T-helper 9 cell (primary cell): ENCODE measurements around the gene NOL7.

Source experiments
- DNase-seq: peaks from one replicate; pipeline ENCODE4 v3.0.0-alpha.2; 2020
- total RNA-seq, 2 donors: gene quantifications; one replicate each; lab custom pipeline; 2026; lab: John Stamatoyannopoulos, UW

The NOL7 gene
- total RNA-seq, result 64.7 to 69.2 reads per million in 2 donors

DNA sequence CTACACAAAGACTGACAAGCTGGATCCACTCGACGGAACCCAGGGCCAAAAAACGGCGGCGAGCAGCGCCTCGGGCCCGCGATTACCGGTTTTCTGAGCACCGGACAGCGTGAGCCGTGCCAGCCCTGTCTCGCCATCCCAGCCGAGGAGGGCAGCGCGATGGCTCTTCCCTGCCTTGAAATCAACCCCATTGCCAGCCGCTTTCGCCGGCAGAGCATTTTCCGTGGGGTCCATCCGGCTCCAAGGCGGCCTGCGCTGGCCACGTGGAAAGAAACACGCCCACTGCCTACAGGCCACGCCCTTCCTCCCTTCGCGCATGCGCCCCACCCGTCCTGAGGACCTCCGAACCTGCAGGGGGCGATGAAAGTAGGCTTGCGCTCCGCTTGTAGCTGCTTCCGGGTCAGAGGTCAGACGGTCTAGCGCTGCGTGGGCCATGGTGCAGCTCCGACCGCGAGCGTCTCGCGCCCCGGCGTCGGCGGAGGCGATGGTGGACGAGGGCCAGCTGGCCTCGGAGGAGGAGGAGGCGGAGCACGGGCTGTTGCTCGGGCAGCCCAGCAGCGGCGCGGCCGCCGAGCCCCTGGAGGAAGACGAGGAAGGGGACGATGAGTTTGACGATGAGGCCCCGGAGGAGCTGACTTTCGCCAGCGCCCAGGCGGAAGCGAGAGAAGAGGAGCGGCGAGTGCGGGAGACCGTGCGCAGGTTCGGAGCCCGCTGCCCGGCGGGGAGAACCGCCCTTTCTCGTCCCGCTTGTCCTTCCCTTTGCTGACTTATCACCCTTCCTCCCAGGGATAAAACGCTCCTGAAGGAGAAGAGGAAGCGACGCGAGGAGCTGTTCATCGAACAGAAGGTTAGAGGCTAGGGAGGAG lies at the start of gene NOL7:
TSS of gene NOL7 (plus strand) at position 410 of the 866 bp plus-strand sequence. CDS start at position 434, 24 bp downstream.
- DNase-seq, result peak; percentile 99

DNA sequence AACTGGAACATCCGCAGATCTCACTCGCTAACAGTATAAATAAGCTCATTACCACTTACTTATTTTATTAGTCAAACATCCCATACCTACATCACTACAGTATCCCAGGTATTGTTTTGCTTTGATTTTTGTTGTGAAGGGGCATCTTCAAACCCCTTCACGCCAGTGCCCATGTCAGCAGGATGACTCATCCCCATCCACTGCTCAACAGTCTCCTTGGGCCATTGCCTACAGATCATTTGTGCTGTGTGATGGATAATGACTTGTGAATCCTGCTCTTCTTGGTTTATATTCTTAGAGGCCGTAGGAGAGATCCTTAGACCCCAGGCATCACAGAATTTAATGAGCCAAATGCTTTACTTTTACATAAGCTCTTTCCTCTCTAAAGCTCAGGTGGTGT lies 49.2 kb upstream of the NOL7 start:
- DNase-seq, result no peak

DNA sequence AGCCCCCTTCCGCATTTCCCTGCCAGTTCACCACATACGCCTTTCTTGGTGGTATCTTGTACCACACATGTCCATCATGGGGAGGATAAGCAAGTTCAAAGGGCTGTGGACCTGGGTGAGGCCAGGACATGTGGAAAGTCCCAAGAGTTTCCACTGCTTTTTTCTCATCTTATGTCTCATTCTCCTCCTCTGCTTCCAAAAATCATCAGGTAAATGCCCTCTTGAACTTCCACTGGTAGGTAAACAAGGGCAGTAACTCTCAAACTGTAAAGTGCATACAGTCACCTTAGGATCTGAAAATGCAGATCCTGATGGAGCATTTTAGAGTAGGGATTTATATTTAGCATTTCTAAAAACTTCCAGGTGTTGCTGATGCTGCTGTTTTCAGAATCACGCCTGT lies 48.6 kb upstream of the NOL7 start:
- no peak for DNase-seq

- DNase-seq, result no peak
Measured at GRCh38 chr6:13568970-13569369, 46.2 kb upstream of the NOL7 start.

DNA sequence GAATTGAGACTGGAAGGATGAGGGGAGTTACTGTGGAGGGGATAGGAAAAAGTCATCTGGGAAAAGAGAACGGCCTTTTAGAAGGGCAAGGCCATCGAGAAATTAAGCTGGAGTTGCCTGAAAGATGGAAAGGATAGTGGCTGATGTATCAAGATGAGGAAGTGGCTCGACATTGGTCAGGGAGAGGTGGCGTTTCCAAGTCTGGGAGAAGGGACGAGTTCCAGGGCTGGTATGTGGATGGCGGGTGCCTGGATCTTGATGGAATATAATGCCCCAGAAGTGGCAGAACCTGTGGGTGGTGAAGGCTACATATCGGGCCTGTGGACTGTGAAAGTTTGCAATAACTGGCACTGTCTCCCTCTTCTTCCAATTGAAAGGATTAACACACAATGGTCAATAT lies 42.9 kb upstream of the NOL7 start:
- DNase-seq, result no peak

GRCh38 chr6:13572951-13573654 lies 42.0 kb upstream of the NOL7 start:
- no peak for DNase-seq

DNA sequence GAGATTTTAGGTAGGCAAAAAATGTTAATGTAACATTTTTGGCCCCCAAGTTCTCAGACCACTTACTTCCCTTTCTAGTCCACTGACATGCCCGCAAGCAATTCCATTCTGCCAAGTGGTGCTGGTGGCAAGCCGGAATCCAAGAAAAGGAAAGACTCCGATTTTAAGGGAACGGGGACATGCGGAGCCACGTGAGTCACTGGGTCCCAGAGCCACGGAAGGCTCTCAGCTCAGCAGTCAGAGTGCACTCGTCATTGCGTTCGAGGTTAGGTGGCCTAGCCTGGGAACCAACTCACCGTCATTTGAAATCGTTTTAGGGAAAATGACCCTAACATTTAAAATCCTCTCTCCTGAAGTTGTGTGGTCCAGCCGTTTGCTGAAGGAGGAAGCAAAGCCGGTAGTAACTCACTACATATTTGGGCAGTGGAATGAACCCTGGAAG lies 41.4 kb upstream of the NOL7 start:
- DNase-seq, result no peak

GRCh38 chr6:13574149-13574570 lies 41.0 kb upstream of the NOL7 start:
- peak; percentile 89 for DNase-seq

GRCh38 chr6:13574571-13575376 lies 40.4 kb upstream of the NOL7 start, which contains the start of gene SIRT5:
TSS of gene SIRT5 (plus strand) at chr6:13574601. CDS start at chr6:13584111, 9,510 bp downstream.
- DNase-seq, result peak; percentile 58

DNA sequence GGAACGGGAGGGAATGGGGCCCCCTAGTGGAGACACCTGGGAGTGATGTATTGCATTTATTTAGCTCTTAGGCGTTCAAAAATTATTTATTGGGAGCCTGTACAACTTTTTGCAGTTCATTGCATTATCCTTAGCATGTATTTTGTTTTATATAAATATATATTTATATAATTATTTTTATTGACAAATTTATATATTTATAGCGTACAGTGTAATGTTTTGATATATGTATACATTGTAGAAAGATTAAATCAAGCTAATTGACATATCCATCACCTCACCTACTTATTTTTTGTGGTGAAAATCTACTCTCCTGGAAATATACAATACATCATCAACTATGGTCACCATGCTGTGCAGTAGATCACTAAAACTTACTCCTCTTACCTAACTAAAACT lies 39.8 kb upstream of the NOL7 start:
- DNase-seq, result no peak

GRCh38 chr6:13576017-13576416 lies 39.1 kb upstream of the NOL7 start:
- DNase-seq, result no peak

DNA sequence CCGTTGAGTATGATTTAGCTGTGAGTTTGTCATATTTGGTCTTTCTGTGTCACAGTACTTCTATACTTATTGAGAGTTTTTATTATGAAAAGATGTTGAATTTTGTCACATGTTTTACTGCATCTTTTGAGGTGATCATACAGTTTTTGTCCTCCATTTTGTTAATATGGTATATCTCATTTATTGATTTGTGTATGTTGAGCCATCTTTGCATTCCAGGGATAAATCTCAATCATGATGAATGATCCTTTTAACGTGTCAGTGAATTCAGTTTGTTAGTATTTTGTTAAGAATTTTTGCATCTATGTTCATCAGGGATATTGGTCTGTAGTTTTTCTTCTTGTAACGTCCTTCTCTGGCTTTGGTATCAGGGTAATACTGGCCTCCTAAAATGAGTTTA lies 37.2 kb upstream of the NOL7 start:
- DNase-seq, result no peak

- no peak for DNase-seq
Measured at GRCh38 chr6:13579911-13580310, 35.2 kb upstream of the NOL7 start.

- no peak for DNase-seq
Measured at GRCh38 chr6:13581700-13582229, 33.4 kb upstream of the NOL7 start.

- no peak for DNase-seq
Measured at GRCh38 chr6:13586603-13587542, 28.3 kb upstream of the NOL7 start.

- no peak for DNase-seq
Measured at GRCh38 chr6:13589801-13590200, 25.3 kb upstream of the NOL7 start.

GRCh38 chr6:13590574-13591153 lies 24.5 kb upstream of the NOL7 start:
- DNase-seq, result no peak

- no peak for DNase-seq
Measured at GRCh38 chr6:13591205-13591921, 23.8 kb upstream of the NOL7 start.

DNA sequence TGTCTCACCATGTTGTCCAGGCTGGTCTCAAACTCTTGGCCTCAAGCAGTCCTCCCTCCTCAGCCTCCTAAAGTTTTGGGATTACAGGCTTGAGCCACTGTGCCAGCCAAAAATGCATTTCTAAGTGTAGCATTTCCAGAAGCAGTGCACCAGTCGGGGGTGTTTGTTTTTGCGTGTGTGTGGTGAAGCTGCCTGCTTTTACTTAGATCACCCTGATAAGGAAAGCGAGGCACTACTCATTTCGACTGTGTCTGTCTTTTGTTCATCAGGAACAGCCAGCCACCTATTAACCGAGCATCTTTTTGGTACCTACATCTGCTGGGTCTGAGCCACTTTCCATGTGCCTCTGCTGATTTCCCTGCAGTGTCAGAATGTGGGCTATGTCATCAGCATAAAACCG lies 22.0 kb upstream of the NOL7 start:
- no peak for DNase-seq

- DNase-seq, result no peak
Measured at GRCh38 chr6:13593720-13594119, 21.4 kb upstream of the NOL7 start.
